GM21529 (cell line): ENCODE results near the gene DQX1.
"Not testable (repeated sequence)": the region's sequence is repeated elsewhere in the genome, so short reads cannot be mapped to it uniquely, and the experiment has no call there.

ENCODE experiments used
- ATAC-seq: cut with Tn5 transposase; IDR thresholded peaks from one replicate; pipeline ENCODE4 v1.9.1; 2021; ENCODE audit not compliant: unreplicated experiment

The DQX1 gene

DNA sequence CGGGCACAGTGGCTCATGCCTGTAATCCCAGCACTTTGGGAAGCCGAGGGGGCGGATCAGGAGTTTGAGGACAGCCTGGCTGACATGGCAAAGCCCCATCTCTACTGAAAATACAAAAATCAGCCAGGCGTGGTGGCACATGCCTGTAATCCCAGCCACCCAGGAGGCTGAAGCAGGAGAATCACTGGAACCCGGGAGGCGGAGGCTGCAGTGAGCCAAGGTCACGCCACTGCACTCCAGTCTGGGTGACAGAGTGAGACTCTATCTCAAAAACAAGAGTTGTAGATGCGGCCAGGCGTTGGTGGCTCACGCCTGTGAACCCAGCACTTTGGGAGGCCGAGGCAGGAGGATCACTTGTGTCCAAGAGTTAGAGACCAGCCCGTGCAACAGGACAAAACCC, 55.3 kb downstream of the DQX1 start:
- ATAC-seq: not testable (repeated sequence)
